MM.1S (cell line): ENCODE data around the gene SLC4A11.

Experiments used
- DNase-seq: peaks from one replicate; pipeline ENCODE4 v3.0.0-alpha.2; 2015
- H2AFZ ChIP-seq: fragments of 300-600 bp; sonication (generic); 2 replicates; pipeline ENCODE4 v1.6.0; 2016; ENCODE audit warnings: antibody characterized with exemption, low read length
- H3F3A ChIP-seq: fragments of 300-600 bp; sonication (generic); 2 replicates; pipeline ENCODE4 v1.6.1; 2016; ENCODE audit warnings: mild to moderate bottlenecking, antibody characterized with exemption, low read length, moderate library complexity, mixed read lengths; ENCODE audit not compliant: insufficient read depth
- H3K27ac ChIP-seq: fragments of 300-600 bp; sonication (generic); 2 replicates; pipeline ENCODE4 v1.5.1; 2016; ENCODE audit warnings: mild to moderate bottlenecking, low read length
- H3K27me3 ChIP-seq: fragments of 300-600 bp; sonication (generic); replicated peaks from 2 replicates; pipeline ENCODE4 v1.6.0; 2016; ENCODE audit warnings: low read length; ENCODE audit not compliant: insufficient read depth
- H3K36me3 ChIP-seq: fragments of 300-600 bp; sonication (generic); replicated peaks from 2 replicates; pipeline ENCODE4 v1.6.1; 2016; ENCODE audit warnings: mild to moderate bottlenecking, low read length, mixed read lengths; ENCODE audit not compliant: insufficient read depth
- H3K4me1 ChIP-seq: fragments of 300-600 bp; sonication (generic); 2 replicates; pipeline ENCODE4 v1.6.1; 2016; ENCODE audit warnings: low read length, mixed read lengths
- H3K4me2 ChIP-seq: fragments of 300-600 bp; sonication (generic); 2 replicates; pipeline ENCODE4 v1.6.0; 2016; ENCODE audit warnings: low read depth, low read length
- H3K4me3 ChIP-seq: fragments of 300-600 bp; sonication (generic); 2 replicates; pipeline ENCODE4 v1.5.1; 2016; ENCODE audit warnings: low read length, mixed read lengths
- H3K79me2 ChIP-seq: fragments of 300-600 bp; sonication (generic); 2 replicates; pipeline ENCODE4 v1.6.1; 2016; ENCODE audit warnings: mixed run types, low read length, mixed read lengths
- H3K9ac ChIP-seq: fragments of 300-600 bp; sonication (generic); 2 replicates; pipeline ENCODE4 v1.6.1; 2016; ENCODE audit warnings: low read length, mixed read lengths
- H3K9me2 ChIP-seq: fragments of 300-600 bp; sonication (generic); replicated peaks from 2 replicates; pipeline ENCODE4 v1.6.1; 2016; ENCODE audit warnings: mild to moderate bottlenecking, low read length, mixed read lengths; ENCODE audit not compliant: insufficient read depth
- H3K9me3 ChIP-seq: fragments of 300-600 bp; sonication (generic); replicated peaks from 2 replicates; pipeline ENCODE4 v1.6.1; 2016; ENCODE audit warnings: mild to moderate bottlenecking, low read length, mixed read lengths; ENCODE audit not compliant: insufficient read depth
- H4K20me1 ChIP-seq: fragments of 300-600 bp; sonication (generic); 2 replicates; pipeline ENCODE4 v1.6.1; 2016; ENCODE audit warnings: mild to moderate bottlenecking, low read length, moderate library complexity, mixed read lengths; ENCODE audit not compliant: insufficient read depth
- CTCF ChIP-seq: fragments of 300-600 bp; sonication (generic); IDR thresholded peaks from 2 replicates; pipeline ENCODE4 v1.5.1; 2016; ENCODE audit warnings: antibody characterized with exemption, low read length, mixed read lengths
- EZH2 ChIP-seq: fragments of 300-600 bp; sonication (generic); optimal IDR thresholded peaks from 2 replicates; pipeline ENCODE3; 2017; ENCODE audit warnings: low read depth, mild to moderate bottlenecking, antibody characterized with exemption, low read length, mixed read lengths
- EZH2phosphoT487 ChIP-seq: fragments of 300-600 bp; sonication (generic); IDR thresholded peaks from 2 replicates; pipeline ENCODE4 v1.6.1; 2018; ENCODE audit warnings: antibody characterized with exemption, low read length

SLC4A11 gene

GRCh38 chr20:3193806-3194616, 45.0 kb downstream of the SLC4A11 start:
- Histone ChIP-seq H3K79me2 (no peaks in the 10 kb centered on the region), H3F3A (no peaks in the 10 kb centered on the region), H3K9me2 (no peaks in the 10 kb centered on the region), H3K4me3 (no peak overlapping the region), H3K4me1 (no peaks in the 10 kb centered on the region), H3K27me3 (no peaks in the 10 kb centered on the region), H3K36me3 (no peaks in the 10 kb centered on the region), H3K27ac (no peak overlapping the region), H3K9ac (no peak overlapping the region), H4K20me1 (no peaks in the 10 kb centered on the region), H3K9me3 (no peaks in the 10 kb centered on the region), H2AFZ (no peak overlapping the region), H3K4me2 (no peak overlapping the region)
- no peak for DNase-seq
- TF ChIP-seq EZH2, result no peak
- TF ChIP-seq EZH2phosphoT487, result no peak
- TF ChIP-seq CTCF, result no peak

DNA sequence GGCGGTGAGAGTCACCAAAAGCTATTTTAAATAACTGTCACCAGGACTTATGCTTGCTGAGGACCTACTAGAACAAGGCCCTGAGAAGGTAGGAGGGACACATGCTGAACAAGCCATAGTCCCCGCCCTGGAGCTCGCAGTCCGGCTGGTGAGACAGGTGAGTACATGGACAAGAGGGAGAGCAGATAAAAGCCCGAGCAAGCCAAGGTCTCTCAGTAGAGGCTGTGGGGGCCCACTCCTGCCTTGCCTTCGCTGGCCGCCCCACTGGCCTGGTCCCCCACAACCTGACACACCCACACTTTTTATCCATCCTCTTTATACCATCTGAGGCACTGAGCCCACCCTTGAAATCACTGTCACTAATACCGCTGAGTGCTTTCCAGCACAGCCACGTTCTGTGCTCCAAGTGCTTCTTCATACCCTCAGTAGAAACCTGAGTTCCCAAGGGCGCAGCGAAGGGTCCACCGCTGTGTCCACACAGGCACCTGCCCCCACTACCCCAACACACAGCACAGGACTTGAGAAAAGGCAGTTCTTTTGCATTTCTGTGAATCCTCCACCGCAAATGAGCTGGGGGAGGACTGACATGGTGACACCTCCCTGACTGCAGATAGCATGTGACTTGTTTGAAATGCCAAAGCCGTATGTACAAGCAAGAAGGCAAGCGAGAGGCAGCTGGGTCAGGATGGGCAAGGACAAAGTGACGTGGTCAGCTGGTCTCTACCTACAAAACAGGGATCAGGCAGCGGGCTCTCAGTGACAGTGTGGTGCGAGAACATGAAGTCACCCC, 46.6 kb downstream of the SLC4A11 start:
- no peak for TF ChIP-seq EZH2
- no peak for TF ChIP-seq CTCF
- Histone ChIP-seq H3F3A (no peaks in the 10 kb centered on the region), H3K27ac (no peak overlapping the region), H3K4me3 (no peak overlapping the region), H3K4me1 (no peaks in the 10 kb centered on the region), H3K9ac (no peak overlapping the region), H3K36me3 (no peaks in the 10 kb centered on the region), H4K20me1 (no peaks in the 10 kb centered on the region), H3K4me2 (no peak overlapping the region), H3K9me2 (no peaks in the 10 kb centered on the region), H3K27me3 (no peaks in the 10 kb centered on the region), H2AFZ (no peak overlapping the region), H3K79me2 (no peaks in the 10 kb centered on the region), H3K9me3 (no peaks in the 10 kb centered on the region)
- no peak for DNase-seq

GRCh38 chr20:3190681-3191111, 48.3 kb downstream of the SLC4A11 start:
- no peaks in the 10 kb centered on the region for H3K9me3 ChIP-seq
- H3K4me1 ChIP-seq, result no peaks in the 10 kb centered on the region
- no peak overlapping the region for H3K4me3 ChIP-seq
- TF ChIP-seq EZH2phosphoT487, result no peak
- TF ChIP-seq CTCF, result no peak
- no peak for TF ChIP-seq EZH2
- no peak overlapping the region for H3K27ac ChIP-seq
- no peaks in the 10 kb centered on the region for H3K79me2 ChIP-seq
- no peaks in the 10 kb centered on the region for H3F3A ChIP-seq
- no peak overlapping the region for H2AFZ ChIP-seq
- no peaks in the 10 kb centered on the region for H3K9me2 ChIP-seq
- no peak overlapping the region for H3K9ac ChIP-seq
- no peak for DNase-seq
- H3K36me3 ChIP-seq, result no peaks in the 10 kb centered on the region
- H3K27me3 ChIP-seq, result no peaks in the 10 kb centered on the region
- H4K20me1 ChIP-seq, result no peaks in the 10 kb centered on the region
- H3K4me2 ChIP-seq, result no peak overlapping the region
